Medulla oblongata (tissue), 1 donor: Measurements from ENCODE around the gene MARK1.
"Not testable (repeated sequence)": the region's sequence is repeated elsewhere in the genome, so short reads cannot be mapped to it uniquely, and the experiment has no call there.

Source experiments
- DNase-seq: peaks from one replicate; pipeline ENCODE4 v3.0.0-alpha.2; 2015; ENCODE audit errors: extremely low spot score

MARK1 gene

DNA sequence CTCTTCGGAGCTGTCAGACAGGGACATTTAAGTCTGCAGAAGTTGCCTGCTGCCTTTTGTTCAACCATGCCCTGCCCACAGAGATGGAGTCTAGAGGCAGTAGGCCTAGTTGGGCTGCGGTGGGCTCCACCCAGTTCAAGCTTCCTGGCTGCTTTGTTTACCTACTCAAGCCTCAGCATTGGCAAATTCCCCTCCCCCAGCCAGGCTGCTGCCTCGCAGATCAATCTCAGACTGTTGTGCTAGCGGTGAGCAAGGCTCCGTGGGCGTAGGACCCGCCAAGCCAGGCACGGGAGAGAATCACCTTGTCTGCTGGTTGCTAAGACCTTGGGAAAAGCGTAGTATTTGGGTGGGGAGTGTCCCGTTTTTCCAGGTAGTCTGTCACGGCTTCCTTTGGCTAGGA is 83.2 kb downstream of the MARK1 start:
- not testable (repeated sequence) for DNase-seq

DNA sequence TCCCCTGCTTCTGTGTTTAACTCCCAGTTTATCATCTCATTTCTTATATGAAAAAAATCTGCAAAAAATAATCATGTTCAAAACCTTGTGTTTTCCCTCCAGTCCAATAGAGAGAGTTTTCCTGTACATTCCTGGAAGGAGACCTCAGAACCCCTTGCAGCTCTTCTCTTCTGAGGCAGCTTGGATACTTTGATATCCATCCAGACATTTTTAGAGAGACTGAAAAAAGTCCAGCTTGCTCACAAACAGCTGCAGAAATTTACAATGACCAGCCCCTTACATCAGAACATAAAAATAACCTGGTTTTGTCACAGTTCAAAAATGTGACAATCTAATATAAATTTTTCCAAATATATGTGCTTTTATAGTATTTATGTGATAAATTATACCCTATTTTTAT is 88.9 kb downstream of the MARK1 start:
- DNase-seq = no peak

DNA sequence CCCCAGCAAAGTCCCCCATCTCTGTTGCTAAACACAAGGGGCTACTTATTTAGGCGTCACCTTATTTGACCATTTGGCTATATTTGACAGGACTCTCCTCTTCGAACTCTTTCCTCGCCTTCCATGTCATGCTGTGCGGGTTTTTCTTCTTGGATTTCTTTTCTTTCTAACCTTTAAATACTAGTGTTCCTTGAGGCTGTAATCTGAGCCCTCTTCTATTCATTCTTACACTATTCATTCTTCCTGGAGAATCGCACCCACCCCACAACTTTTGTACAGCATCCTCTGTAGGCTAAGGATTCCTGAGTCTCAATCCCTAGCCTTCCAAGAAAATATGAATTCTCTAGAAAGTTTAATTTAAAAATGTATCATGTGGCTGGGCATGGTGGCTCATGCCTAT is 100.5 kb downstream of the MARK1 start:
- no peak for DNase-seq

DNA sequence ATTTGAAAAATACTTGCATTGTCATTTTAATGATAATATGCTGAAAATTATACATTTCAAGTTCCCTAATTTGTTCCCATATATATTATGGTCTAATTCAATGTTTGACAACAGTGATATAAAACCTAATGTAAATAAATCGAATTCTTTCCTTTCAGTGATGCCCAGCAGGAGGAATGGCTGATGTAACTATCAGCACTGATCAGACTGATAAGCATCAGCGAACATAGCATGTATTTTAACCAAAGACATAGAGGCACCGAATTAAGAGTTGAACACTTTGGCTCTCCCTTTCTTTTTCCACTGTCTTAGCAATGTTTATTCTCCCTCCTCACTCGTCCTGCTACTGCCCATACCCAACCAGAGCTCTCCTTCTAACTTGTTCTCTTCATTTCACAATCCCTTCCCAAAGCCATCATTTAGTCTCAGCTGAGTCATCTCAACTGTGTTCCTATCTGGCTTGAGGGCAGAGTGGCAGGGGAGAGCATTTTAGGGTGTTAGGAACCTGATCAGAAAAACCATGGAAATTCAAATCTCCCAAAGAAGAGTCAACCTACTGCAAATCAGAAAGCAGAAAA is 103.4 kb downstream of the MARK1 start:
- DNase-seq = no peak

DNA sequence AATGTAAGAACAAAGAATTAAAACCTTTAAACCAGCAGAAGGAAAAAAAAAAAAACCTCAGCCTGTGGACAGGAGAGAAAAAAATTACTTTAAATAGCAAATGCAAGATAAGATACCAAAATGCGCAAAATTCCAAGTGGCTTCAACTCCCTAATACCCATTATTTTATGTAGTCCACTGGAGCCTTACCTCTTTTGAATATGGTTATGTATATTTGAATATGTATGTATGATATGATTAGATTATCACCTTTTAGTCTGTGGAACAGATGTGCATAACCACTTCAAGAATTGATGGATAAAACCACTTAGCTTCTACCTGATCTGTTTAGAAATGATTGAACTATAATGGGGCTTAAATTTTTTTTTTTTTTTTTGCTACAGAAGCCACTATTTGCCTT is 109.8 kb downstream of the MARK1 start:
- DNase-seq = no peak

DNA sequence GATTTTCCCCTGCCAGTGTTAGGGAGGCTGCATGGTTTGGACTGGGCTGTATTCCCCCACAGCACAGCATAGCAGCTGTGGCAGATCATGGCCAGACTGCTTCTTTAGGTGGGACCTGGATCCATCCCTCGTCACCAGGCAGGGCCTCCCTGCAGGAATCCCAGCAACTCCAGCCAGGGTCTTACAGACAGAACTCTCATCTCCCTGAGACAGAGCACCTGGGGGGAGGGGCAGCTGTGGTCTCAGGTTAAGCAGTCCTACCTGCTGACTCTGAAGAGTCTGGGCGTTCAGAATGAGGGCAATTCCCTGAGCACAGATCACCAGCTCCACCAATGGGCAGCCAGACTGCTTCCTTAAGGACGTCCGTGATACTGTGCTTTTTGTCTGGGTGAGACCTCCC is 114.3 kb downstream of the MARK1 start:
- no peak for DNase-seq

DNA sequence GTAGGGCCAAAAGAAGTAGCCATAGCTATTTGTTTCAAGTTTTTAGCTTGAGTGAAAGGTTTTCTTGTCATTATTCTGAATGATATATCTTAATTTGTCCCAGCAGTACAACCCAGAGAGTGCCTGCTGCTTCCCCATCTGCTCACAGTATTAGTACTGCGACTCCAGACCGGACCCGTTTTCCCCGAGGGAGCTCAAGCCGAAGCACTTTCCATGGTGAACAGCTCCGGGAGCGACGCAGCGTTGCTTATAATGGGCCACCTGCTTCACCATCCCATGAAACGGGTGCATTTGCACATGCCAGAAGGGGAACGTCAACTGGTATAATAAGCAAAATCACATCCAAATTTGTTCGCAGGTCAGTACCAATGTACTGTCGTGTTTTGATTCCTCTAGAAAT is 125.1 kb downstream of the MARK1 start:
- DNase-seq = no peak

DNA sequence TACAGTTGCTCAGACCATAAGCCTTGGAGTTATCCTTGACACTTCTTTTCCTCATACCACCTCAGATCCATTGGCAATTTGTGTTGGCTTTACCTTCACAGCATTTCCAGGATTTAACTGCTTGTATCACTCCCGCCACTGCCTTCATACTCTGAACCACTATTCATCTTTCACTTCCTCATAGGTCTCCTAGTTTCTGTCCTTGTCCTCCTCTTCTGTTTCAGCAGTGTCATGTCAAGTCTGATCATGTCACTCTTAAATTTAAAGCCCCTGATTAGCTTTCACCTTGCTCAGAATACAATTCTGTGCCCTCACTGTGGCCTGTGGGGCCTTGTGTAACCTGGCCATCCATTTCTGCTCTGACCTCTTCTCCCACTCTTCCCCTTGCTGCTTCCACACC is 127.6 kb downstream of the MARK1 start:
- no peak for DNase-seq

DNA sequence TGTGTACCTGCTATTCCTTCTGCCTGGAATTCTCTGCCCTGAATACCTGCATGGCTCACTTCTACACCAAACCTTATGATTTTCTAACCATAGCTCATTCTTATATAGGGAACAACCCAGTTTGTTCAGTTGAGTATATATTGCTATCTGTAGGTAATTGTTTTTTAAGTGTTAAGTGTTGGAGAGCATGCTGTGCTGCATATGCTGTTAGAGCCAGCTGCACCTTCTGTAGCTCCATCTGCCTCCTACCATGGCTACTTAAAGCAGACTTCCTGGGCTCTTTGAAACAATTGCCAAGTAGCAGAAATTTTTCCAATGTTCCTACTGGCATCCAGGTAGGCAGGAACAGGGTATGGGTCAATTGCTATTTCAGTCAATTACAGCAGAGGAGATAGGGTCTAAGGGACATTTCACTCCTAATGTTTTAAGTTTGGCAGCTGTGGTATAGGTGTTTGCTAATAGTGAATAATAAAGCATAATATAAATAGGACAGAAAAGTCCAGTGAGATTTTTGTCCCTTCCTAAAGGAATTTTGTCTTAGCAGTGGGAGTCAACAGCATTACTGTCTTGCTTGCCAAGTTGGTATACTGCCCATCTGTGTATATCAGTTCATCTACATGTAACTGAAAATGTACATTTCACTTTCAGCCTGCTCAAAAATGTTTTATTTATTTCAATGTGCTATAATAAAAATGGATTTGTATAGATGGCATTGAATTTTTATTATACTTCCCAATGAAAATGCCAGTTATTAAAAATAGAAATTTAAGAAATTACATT is 128.2 kb downstream of the MARK1 start:
- DNase-seq = no peak

DNA sequence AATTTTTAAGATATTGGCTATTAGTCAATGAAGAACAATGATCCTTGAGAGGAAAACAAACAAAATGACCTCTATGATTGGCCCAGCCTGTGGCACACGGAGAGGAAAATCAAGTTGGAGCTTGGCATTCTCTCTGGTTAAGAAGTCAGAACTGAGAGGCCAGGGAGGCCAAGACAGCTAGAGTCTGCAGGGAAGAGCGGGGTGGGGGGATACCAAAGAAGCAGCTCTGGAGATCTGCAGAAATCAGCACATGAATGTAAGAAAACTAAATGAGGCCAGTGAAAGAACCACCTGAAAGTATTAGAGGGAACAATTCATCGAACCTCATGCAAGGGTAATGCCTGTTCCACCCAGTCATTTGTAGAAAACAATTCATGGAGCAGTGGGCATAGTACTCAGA is 138.4 kb downstream of the MARK1 start:
- DNase-seq = no peak

DNA sequence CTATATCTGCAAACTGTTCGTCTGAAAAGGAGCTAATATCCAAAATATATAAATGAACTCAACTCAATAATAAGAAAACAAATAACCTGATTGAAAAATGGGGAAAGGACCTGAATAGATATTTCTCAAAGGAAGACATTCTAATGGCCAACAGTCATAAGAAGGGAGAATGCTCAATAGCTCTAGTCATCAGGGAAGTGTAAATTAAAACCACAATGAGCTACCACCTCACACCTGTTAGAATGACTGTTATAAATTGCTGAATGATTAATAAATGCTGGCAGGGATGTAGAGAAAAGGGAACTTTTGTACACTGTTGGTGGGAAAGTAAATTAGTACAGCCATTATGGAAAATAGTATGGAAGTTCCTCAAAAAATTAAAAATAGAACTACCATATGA is 141.1 kb downstream of the MARK1 start:
- no peak for DNase-seq

DNA sequence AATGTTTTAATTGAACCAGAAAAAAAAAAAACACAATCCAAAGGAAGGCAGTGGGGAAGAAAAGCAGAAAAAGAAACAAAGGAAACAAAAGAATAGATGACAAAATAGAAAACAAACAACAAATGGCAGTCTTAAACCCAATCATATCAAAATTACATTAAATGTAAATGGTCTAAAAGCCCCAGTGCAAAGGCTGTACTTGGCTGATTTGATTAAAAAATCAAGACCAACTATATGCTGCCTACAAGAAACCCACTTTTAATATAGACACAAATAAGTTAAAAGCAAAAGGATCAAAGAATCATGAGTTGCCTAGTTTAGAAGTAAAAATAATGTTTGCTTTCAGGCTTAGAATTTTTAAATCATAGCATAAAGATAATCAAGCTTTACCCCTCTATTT is 142.4 kb downstream of the MARK1 start:
- DNase-seq = no peak

DNA sequence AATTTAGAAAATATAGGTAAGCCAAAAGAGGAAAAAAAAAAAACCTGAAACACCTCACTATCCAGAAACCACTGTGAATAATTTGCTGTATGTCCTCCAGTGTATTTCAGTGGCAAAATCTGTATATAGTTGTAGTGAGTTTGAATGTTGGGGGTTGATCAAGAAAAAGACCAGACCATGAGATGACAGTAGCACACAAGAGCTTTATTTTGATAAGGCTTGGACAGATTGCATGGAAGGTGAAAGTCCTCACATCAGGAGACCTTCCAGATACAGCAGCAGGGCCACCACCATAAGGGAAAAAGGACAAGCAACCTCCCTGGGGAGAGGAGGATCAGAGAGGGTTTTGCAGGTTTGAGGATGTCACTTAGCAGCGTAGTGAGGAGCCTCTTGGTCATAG is 146.0 kb downstream of the MARK1 start:
- no peak for DNase-seq

DNA sequence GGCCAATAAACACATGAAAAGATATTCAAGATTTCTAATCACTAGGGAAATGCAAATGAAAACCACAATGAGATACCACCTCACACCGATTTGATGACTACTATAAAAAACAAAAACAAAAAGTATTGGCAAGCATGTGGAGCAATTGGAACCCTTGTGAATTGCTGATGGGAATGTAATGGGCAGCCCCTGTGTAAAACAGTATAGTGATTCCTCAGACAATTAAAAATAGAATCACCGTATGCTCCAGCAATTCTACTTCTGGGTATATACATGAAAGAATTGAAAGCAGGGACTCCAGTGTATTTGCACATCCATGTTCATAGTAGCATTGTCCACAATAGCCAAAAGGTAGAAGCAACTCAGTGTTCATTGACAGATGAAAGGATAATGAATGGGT is 149.3 kb downstream of the MARK1 start:
- DNase-seq = no peak

DNA sequence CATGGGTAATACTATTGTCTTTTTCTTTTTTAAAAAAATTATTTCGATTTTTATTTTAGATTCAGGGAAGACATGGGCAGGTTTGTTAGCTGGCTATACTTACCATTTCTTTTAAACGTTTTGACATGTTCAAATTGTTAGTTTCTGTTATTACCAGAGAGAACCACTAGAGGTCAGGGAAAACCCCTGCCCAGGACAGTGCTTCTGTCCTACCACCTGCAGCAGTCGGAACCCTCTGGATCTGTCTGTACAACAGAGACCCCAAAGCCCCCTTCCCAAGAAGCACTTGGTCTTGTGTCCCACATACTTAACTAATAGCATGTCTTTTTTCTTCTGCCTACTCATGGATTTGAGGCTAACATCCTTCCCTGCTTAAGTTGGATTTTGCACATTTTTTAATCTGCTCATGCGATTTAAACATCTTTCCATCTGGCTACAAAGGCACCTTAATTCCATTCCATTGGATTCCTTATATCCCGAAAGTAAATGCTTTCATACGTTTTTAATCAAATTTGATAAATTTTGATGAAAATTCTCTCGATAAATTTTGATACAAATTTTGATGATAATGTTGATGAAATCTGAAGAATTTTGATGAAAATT is 152.2 kb downstream of the MARK1 start:
- peak; percentile 47 for DNase-seq

DNA sequence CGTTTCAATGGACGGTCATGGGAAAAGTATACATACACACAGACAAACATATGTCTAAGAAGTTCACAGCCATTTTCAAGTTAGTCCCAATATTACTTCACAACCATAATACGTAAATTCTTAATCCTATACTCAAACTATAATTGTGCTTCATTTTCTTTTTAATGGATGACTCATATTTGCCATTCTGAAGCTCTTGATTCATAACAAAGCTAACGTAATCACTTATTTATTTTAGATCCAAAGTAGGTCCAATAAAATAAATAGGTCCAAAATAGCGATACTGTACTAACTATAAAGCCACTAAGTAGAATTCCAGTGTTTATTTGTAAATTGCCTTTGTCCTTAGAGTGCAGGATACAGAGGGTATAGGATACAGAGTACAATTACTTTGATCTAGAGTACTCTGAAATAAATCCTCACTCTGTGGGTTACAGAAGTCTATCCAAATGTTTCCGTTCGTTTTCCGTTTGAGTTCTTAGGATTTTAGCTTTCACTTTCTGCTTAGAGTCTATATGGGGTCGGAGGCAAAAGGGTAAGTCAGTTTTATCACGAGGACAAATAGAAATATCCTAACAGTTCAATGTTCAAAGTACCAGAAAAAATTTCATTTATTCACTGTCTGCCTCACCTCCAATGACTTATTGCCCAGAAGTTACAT is 153.4 kb downstream of the MARK1 start:
- no peak for DNase-seq

DNA sequence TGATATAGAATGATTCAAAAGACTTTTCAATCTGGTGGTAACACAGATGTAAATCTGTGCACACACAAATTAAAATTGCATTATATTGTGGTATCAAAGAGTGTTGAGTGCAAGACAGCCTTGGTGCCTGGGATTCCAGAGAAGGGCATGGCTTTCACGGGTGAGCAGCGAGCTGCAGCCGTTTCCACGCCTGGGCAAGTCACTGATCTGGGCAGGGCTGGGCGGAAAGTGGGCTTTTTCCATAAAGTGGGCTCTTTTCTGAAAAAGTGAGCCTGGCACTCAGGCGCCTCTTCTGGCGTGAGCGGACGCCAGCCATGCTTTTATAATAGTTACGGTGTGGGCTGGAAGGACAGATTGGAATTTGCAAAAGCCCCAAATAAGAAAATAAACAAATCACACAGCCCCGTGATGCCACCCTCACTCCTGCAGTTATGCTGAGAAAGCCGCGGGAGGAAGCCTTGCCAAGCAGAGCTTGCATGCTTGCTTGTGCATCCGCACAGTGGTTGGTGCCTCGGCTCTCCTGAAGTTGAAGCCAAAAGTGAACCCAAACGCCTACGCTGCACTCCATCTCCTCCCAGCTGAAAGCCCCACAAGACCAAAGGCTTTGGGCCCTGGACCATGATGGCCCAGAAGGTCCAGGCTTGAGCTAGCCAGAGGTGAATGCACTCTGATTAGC is 155.1 kb downstream of the MARK1 start:
- no peak for DNase-seq

DNA sequence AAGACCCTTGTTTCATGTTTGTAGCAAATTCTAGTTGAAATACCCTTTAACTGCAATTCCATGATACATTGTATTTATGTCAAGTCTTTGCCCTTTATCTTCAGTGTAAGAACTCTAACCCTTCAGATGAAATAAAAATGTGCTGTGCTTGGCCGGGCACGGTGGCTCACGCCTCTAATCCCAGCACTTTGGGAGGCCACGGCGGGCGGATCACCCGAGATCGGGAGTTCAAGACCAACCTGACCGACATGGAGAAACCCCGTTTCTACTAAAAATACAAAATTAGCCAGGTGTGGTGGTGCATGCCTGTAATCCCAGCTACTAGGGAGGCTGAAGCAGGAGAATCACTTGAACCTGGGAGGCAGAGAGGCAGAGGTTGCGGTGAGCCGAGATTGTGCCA is 155.8 kb downstream of the MARK1 start:
- not testable (repeated sequence) for DNase-seq

DNA sequence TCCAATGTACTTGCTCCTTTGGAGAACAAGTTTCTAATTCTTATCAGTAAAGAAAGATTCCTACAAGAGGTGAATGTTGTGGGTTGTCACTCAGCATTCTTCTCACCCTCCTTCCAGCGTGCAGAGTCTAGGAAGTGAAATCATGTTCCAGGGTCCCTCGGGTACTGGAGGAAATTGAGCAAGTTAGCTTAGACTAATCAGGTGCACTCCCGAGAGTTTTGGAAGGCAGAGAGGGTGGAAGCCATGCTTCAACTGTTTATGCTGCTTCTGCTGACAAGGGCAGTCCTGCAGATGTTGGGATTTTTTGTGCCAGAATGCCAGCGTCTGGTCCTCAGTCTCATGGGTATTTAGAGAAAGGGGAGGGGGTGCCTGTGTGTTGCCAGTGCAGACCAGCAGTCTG is 157.0 kb downstream of the MARK1 start:
- no peak for DNase-seq

DNA sequence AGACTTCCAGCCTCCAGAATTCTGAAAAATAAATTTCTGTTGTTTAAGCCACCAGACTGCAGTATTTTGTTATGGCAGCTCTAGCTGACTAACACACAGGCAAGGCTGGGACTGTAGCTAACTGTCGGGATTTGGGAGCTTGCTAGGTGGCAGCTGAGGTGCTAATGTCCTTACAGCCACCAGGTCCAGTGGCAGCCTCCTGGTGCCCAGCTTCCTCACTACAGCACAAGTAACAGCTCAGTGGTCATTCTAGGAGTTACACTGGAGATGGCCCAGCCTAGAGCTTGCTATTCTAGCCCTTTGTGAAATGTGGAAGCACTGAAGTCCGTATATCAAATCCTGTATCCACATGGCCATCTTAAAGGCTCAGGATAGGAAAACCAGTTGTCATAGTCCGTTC is 157.9 kb downstream of the MARK1 start:
- no peak for DNase-seq

DNA sequence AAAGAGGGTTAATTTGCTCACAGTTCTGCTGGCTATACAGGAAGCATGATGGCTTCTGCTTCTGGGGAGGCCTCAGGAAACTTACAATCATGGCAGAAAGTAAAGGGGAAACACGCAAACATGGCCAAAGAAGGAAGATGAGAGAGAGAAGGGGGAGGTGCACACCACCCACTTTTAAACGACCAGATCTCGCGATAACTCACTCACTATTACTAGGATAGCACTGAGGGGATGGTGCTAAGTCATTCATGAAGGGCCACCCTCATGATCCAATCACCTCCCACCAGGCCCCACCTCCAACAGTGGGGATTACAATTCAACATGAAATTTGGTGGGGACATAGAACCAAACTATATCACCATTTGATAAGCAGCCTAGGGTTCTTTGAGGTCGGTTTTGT is 159.9 kb downstream of the MARK1 start:
- DNase-seq = no peak

DNA sequence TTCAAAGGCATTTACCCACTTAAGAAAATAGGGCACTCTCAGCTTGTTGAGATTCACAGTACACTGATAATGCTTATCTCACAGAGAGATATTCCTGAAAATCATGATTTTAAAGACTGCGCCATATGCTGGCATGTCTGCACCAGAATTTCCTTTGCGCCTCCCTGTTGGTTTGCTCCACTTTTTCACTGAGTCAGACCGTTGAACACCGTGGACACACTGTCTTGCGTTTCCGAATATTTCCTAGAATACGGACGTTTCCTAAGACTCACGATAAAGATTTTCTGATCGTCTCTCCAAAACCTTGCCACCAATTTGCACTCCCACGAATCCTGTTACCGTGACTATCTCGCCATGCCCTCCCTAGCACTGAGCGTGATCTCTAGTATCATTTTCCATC is 161.7 kb downstream of the MARK1 start:
- DNase-seq = no peak
